ENCODE data around the gene RGS9. TPM values are rescaled to one million over a fixed set of nuclear protein-coding genes. Genes with fewer than 3 reads are reported as not detected.

RGS9 gene
- total and polyA plus RNA-seq, 2 of the 13 experiments (the other 11 are each of a cell fraction or from before 2014, with no cell fraction given), result 0.44 to 0.74 TPM

DNA sequence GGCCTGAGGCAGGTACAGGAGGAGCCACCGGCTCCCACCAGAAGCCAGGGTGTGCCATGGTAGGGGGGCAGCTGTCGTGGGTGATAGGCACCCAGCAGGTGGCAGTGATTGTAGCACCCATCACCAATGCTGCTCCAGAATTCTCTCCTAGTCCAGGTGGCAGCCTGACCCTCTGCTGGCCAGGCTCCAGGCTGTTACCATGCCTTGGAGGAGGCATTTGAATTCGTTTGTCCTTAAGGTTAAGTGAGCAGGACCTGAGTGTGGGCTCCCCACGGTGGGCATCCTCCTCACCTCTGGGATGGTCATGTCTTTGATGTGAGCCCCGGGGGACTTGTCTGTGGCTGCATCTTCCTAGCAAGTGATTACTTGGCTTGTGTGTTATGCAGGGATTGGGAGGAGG lies 59.4 kb downstream of the RGS9 start:
- Histone ChIP-seq H2AFZ (ENCODE audit: low read length) (no peak overlapping the region), H3K36me3 (replicated peaks in 1 of 2; ENCODE audit: control insufficient read depth in 1 of 2, insufficient read depth in 2 of 2, low read length in 2 of 2) (no peaks in the 10 kb centered on the region), H4K20me1 (ENCODE audit: insufficient read depth, low read length) (no peaks in the 10 kb centered on the region; the same call in 1 of the 2 replicates), H3K27ac (ENCODE audit: extremely low read length, insufficient read depth, low read length) (no peak overlapping the region), H3K79me2 (ENCODE audit: insufficient read depth, low read length) (no peaks in the 10 kb centered on the region), H3K9ac (ENCODE audit: insufficient read depth, low read depth, low read length) (no peak overlapping the region), H3K9me3 (ENCODE audit: low read length) (no peaks in the 10 kb centered on the region), H3K4me1 (ENCODE audit: insufficient read depth, low read length) (no peaks in the 10 kb centered on the region), H3K4me3 (replicated peaks in 1 of 3; ENCODE audit: insufficient read depth in 1 of 3, low read depth in 2 of 3, low read length in 3 of 3) (no peak overlapping the region), H3K4me2 (ENCODE audit: low read depth, low read length) (no peak overlapping the region), H3K27me3 (ENCODE audit: control insufficient read depth in 1 of 2, insufficient read depth in 2 of 2, low read length in 2 of 2) (peaks cover 3 to 13% of the 10 kb centered on the region in 2 experiments; a peak in 4 of 5 replicates)
- no peak for DNase-seq (ENCODE audit: low spot score)
- no TSS peak for BruUV-seq (replicated peaks)
- ChIA-PET POLR2A (no interaction called here), CTCF (ENCODE audit: low intra/inter-chr PET ratio, low total read pairs) (no interaction called here)
- ATAC-seq, result no peak; the same call in 2 of the 3 replicates
- 25% methylated on average over 4 of the region's 5 CpGs for WGBS (ENCODE audit: low lambda C conversion rate)
- no peak for FAIRE-seq
- in situ Hi-C loops (cut with HindIII; ENCODE audit: extremely low pct_ligation_motif_present, low pct_unique_long_range_greater_than_20kb), result no loop called here
- intact Hi-C loops (cut with micrococcal nuclease; ENCODE audit: unreplicated experiment), result no loop called here
- no peak for TF ChIP-seq ZSCAN9 (CRISPR knock-in tag; IDR thresholded peaks at IDR 0.05; ENCODE audit: borderline replicate concordance)
- no peak for TF ChIP-seq ADNP (CRISPR knock-in tag; IDR thresholded peaks at IDR 0.05)
- TF ChIP-seq, protein P1, sequence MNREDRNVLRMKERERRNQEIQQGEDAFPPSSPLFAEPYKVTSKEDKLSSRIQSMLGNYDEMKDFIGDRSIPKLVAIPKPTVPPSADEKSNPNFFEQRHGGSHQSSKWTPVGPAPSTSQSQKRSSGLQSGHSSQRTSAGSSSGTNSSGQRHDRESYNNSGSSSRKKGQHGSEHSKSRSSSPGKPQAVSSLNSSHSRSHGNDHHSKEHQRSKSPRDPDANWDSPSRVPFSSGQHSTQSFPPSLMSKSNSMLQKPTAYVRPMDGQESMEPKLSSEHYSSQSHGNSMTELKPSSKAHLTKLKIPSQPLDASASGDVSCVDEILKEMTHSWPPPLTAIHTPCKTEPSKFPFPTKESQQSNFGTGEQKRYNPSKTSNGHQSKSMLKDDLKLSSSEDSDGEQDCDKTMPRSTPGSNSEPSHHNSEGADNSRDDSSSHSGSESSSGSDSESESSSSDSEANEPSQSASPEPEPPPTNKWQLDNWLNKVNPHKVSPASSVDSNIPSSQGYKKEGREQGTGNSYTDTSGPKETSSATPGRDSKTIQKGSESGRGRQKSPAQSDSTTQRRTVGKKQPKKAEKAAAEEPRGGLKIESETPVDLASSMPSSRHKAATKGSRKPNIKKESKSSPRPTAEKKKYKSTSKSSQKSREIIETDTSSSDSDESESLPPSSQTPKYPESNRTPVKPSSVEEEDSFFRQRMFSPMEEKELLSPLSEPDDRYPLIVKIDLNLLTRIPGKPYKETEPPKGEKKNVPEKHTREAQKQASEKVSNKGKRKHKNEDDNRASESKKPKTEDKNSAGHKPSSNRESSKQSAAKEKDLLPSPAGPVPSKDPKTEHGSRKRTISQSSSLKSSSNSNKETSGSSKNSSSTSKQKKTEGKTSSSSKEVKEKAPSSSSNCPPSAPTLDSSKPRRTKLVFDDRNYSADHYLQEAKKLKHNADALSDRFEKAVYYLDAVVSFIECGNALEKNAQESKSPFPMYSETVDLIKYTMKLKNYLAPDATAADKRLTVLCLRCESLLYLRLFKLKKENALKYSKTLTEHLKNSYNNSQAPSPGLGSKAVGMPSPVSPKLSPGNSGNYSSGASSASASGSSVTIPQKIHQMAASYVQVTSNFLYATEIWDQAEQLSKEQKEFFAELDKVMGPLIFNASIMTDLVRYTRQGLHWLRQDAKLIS (CRISPR knock-in tag; IDR thresholded peaks at IDR 0.05), result no peak
- TF ChIP-seq, protein P2, sequence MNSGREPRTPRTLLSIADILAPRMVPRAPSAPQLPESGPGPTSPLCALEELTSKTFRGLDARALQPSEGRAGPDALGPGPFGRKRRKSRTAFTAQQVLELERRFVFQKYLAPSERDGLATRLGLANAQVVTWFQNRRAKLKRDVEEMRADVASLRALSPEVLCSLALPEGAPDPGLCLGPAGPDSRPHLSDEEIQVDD (CRISPR knock-in tag; IDR thresholded peaks at IDR 0.05; ENCODE audit: borderline replicate concordance), result no peak
- TF ChIP-seq SATB2 (CRISPR knock-in tag; IDR thresholded peaks at IDR 0.05), result no peak
- TF ChIP-seq, protein P3, sequence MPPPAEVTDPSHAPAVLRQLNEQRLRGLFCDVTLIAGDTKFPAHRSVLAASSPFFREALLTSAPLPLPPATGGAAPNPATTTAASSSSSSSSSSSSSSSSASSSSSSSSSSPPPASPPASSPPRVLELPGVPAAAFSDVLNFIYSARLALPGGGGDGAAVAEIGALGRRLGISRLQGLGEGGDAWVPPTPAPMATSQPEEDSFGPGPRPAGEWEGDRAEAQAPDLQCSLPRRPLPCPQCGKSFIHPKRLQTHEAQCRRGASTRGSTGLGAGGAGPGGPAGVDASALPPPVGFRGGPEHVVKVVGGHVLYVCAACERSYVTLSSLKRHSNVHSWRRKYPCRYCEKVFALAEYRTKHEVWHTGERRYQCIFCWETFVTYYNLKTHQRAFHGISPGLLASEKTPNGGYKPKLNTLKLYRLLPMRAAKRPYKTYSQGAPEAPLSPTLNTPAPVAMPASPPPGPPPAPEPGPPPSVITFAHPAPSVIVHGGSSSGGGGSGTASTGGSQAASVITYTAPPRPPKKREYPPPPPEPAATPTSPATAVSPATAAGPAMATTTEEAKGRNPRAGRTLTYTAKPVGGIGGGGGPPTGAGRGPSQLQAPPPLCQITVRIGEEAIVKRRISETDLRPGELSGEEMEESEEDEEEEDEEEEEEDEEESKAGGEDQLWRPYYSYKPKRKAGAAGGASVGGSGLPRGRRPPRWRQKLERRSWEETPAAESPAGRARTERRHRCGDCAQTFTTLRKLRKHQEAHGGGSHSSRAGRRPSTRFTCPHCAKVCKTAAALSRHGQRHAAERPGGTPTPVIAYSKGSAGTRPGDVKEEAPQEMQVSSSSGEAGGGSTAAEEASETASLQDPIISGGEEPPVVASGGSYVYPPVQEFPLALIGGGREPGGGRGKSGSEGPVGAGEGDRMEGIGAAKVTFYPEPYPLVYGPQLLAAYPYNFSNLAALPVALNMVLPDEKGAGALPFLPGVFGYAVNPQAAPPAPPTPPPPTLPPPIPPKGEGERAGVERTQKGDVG (CRISPR knock-in tag; IDR thresholded peaks at IDR 0.05; ENCODE audit: borderline replicate concordance), result no peak
- no peak for TF ChIP-seq ZNF841 (CRISPR knock-in tag; IDR thresholded peaks at IDR 0.05; ENCODE audit: borderline replicate concordance)
- no peak for TF ChIP-seq ZNF775 (CRISPR knock-in tag; IDR thresholded peaks at IDR 0.05; ENCODE audit: borderline replicate concordance)
- TF ChIP-seq ZNF33A (CRISPR knock-in tag; IDR thresholded peaks at IDR 0.05; ENCODE audit: borderline replicate concordance), result no peak
- no peak for TF ChIP-seq POLR2AphosphoS2 (IDR thresholded peaks at IDR 0.05; ENCODE audit: low read depth, low read length)
- TF ChIP-seq, protein P4, sequence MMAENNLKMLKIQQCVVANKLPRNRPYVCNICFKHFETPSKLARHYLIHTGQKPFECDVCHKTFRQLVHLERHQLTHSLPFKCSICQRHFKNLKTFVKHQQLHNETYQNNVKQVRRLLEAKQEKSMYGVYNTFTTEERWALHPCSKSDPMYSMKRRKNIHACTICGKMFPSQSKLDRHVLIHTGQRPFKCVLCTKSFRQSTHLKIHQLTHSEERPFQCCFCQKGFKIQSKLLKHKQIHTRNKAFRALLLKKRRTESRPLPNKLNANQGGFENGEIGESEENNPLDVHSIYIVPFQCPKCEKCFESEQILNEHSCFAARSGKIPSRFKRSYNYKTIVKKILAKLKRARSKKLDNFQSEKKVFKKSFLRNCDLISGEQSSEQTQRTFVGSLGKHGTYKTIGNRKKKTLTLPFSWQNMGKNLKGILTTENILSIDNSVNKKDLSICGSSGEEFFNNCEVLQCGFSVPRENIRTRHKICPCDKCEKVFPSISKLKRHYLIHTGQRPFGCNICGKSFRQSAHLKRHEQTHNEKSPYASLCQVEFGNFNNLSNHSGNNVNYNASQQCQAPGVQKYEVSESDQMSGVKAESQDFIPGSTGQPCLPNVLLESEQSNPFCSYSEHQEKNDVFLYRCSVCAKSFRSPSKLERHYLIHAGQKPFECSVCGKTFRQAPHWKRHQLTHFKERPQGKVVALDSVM (CRISPR knock-in tag; IDR thresholded peaks at IDR 0.05), result no peak
- no peak for TF ChIP-seq KMT2A (CRISPR knock-in tag; IDR thresholded peaks at IDR 0.05)
- no peak for TF ChIP-seq MTF1 (CRISPR knock-in tag; IDR thresholded peaks at IDR 0.05)
- TF ChIP-seq, protein P5, sequence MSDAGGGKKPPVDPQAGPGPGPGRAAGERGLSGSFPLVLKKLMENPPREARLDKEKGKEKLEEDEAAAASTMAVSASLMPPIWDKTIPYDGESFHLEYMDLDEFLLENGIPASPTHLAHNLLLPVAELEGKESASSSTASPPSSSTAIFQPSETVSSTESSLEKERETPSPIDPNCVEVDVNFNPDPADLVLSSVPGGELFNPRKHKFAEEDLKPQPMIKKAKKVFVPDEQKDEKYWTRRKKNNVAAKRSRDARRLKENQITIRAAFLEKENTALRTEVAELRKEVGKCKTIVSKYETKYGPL (CRISPR knock-in tag; IDR thresholded peaks at IDR 0.05), result no peak

All from HepG2 (cell line).